ENCODE data around the gene NAPA. TPM values are rescaled to one million over a fixed set of nuclear protein-coding genes. Genes with fewer than 3 reads are reported as not detected.

NAPA gene
- total RNA-seq (2021): 78.3 and 80.4 TPM in 2 replicates
- Bru-seq, nascent RNA: percentile 64 among the genes with signal in this experiment
- BruChase-seq, experiment 1, labeled RNA remaining after a 2-hour chase: percentile 69 among the genes with signal in this experiment
- BruChase-seq, experiment 2, labeled RNA remaining after a 6-hour chase: percentile 78 among the genes with signal in this experiment
- long read RNA-seq, transcript NAPA-201 (11 exons, 1,839 nt): major isoform, 174 of 200 reads
- long read RNA-seq, partial matches to known transcripts: 3 of 200 reads
- long read RNA-seq, other reads (novel, unspliced or antisense): 20 of 200 reads

DNA sequence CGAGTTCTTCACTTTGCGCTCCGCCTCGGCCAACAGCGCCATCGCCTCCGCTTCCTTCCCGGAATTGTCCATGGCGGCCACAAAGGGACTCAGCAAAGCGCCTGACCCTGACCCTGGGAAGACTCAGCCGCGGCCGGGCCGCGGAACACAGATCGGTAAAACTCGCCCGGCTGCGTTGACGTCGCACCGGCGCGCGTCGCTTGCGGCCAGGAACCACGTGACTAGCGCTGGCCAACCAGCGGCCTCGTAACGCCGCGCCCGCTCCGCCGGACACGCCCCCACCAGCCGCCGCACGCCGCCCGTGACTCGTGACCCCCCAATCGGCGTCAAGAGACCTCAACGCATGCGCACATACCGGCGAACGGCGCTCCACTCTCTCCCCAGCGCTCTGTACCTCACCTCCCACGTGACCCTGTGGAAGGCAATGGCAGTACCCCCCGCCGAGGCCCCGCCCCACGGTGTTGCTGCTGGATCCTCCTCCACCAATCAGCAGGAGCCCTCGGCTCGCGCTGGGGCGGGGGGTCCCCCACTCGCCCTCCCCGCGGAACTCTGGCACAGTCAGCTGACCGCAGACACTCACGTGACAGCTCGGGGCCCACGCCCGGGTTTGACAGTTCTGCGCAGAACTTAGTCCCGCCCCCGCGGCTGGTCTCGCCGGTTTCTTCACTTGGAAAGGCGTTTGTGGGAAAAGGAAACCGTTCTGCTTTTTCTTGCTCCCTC lies at the start of gene NAPA:
Gene NAPA, minus strand, starts transcription at position 195 of the 720 bp plus-strand sequence. Its CDS starts 123 bp downstream, at position 72.
- H4K20me1 ChIP-seq (ENCODE audit: insufficient read depth): no peaks in the 10 kb centered on the region; the same call in 1 of the 2 replicates
- CTCF ChIA-PET: interaction anchor here (0.5 to 1.5 kb wide), 6 partner anchors 8 to 1169 kb away, joined by 3 to 11 read pairs (median 5); no protein-coding TSS in a partner anchor
- DNase-seq: peak; percentile 99 to 100
- peaks cover 14% of the 10 kb centered on the region for H3K4me1 ChIP-seq (replicated peaks; ENCODE audit: insufficient read depth)
- no peaks in the 10 kb centered on the region for H3K27me3 ChIP-seq (ENCODE audit: insufficient read depth, low read depth)
- H3K9me3 ChIP-seq (ENCODE audit: insufficient read depth, low read depth): no peaks in the 10 kb centered on the region
- no TSS peak for BruUV-seq (replicated peaks)
- peak within 1 kb of the TSS; percentile 55 for H3K27ac ChIP-seq
- H3K4me2 ChIP-seq: peak within 1 kb of the TSS; percentile 99
- peaks cover 47% of the 10 kb centered on the region for H3K79me2 ChIP-seq (ENCODE audit: low read depth)
- H3K4me3 ChIP-seq: peak within 1 kb of the TSS; percentile 94
- TF ChIP-seq EZH2 (IDR thresholded peaks at IDR 0.05; ENCODE audit: low read depth): no peak
- TF ChIP-seq, protein P1, sequence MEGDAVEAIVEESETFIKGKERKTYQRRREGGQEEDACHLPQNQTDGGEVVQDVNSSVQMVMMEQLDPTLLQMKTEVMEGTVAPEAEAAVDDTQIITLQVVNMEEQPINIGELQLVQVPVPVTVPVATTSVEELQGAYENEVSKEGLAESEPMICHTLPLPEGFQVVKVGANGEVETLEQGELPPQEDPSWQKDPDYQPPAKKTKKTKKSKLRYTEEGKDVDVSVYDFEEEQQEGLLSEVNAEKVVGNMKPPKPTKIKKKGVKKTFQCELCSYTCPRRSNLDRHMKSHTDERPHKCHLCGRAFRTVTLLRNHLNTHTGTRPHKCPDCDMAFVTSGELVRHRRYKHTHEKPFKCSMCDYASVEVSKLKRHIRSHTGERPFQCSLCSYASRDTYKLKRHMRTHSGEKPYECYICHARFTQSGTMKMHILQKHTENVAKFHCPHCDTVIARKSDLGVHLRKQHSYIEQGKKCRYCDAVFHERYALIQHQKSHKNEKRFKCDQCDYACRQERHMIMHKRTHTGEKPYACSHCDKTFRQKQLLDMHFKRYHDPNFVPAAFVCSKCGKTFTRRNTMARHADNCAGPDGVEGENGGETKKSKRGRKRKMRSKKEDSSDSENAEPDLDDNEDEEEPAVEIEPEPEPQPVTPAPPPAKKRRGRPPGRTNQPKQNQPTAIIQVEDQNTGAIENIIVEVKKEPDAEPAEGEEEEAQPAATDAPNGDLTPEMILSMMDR (conservative IDR thresholded peaks at IDR 0.05): no peak
- H3K36me3 ChIP-seq (ENCODE audit: low read depth): no peaks in the 10 kb centered on the region
- POLR2A ChIA-PET (ENCODE audit: unreplicated experiment): interaction anchor here (0.6 to 1.6 kb wide), 2 partner anchors 85 to 93 kb away, joined by 3 to 4 read pairs; no protein-coding TSS in a partner anchor
- H2AFZ ChIP-seq: peak within 1 kb of the TSS; percentile 94
- intact Hi-C loops (cut with micrococcal nuclease; ENCODE audit: unreplicated experiment): loop anchor here (1.0 to 10.0 kb wide), 7 partner anchors 31 to 360 kb away; partner anchors contain the start of gene KPTN
- H3F3A ChIP-seq (ENCODE audit: insufficient read depth, low read depth): no peaks in the 10 kb centered on the region
- H3K9me2 ChIP-seq (ENCODE audit: insufficient read depth): no peaks in the 10 kb centered on the region

DNA sequence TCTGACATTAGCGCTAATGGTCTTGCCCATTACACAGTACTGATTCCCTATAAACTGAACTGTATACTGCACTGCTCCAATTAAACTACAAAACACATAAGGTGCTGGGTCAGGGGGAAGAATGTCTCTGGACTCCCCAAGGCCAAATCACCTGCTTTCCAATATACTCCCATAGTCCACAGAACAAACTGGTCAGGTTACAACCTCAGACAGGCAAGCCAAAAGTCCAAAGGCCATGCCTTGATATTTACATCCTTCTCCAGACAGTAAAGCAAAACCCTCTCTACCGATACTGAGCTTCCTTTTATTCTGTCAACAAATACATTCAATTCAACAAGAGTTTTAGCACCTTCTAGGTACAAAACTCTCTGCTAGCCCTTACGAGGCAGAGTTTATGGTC lies 49.2 kb upstream of the NAPA start:
- Histone ChIP-seq H3K4me2 (no peak overlapping the region), H4K20me1 (ENCODE audit: insufficient read depth) (no peaks in the 10 kb centered on the region), H3K79me2 (ENCODE audit: low read depth) (no peaks in the 10 kb centered on the region), H2AFZ (no peak overlapping the region), H3K27ac (no peak overlapping the region), H3K27me3 (ENCODE audit: insufficient read depth, low read depth) (no peaks in the 10 kb centered on the region), H3F3A (ENCODE audit: insufficient read depth, low read depth) (peaks cover 19% of the 10 kb centered on the region), H3K9me3 (ENCODE audit: insufficient read depth, low read depth) (no peaks in the 10 kb centered on the region), H3K9me2 (ENCODE audit: insufficient read depth) (no peaks in the 10 kb centered on the region), H3K4me3 (no peak overlapping the region), H3K4me1 (replicated peaks; ENCODE audit: insufficient read depth) (peaks cover 38% of the 10 kb centered on the region), H3K36me3 (ENCODE audit: low read depth) (no peaks in the 10 kb centered on the region)
- intact Hi-C loops (cut with micrococcal nuclease; ENCODE audit: unreplicated experiment): no loop called here
- POLR2A ChIA-PET (ENCODE audit: unreplicated experiment): no interaction called here
- CTCF ChIA-PET: no interaction called here
- no TSS peak for BruUV-seq (replicated peaks)
- DNase-seq: no peak
- TF ChIP-seq, protein P1 (conservative IDR thresholded peaks at IDR 0.05): no peak
- TF ChIP-seq EZH2 (IDR thresholded peaks at IDR 0.05; ENCODE audit: low read depth): no peak

DNA sequence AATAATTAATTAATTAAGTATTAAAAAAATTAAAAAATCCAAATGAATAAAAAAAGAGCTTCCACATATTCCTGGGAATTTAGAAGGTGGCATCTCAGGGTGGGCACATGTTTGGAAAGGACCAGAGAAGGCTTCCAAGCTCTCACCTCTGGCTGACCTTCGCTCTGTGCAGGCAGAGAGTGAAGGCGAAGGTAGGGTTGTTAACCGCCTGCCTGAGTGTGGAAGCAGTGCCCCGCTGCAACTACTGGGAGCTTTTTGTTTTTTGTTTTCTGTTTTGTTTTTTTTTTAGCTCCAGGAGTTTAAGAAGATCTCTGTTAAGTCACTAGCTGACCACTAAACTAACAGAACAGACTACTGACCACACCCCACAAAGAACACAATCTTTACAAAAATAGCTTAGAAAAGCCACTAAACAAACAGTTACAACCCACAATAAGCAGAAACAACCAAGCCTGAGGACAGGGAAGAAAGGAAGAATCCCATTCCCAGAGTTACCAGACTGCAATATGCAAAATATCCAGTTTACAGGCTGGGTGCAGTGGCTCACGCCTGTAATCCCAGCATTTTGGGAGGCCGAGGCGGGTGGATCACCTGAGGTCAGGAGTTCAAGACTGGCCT lies 46.7 kb upstream of the NAPA start:
- Histone ChIP-seq H2AFZ (no peak overlapping the region), H3K27ac (no peak overlapping the region), H3K4me3 (no peak overlapping the region), H3K9me2 (ENCODE audit: insufficient read depth) (no peaks in the 10 kb centered on the region), H3F3A (ENCODE audit: insufficient read depth, low read depth) (peaks cover 19% of the 10 kb centered on the region), H3K4me2 (peak overlapping the region; percentile 49), H3K27me3 (ENCODE audit: insufficient read depth, low read depth) (no peaks in the 10 kb centered on the region), H3K36me3 (ENCODE audit: low read depth) (no peaks in the 10 kb centered on the region), H3K4me1 (replicated peaks; ENCODE audit: insufficient read depth) (peaks cover 21% of the 10 kb centered on the region), H4K20me1 (ENCODE audit: insufficient read depth) (no peaks in the 10 kb centered on the region), H3K79me2 (ENCODE audit: low read depth) (no peaks in the 10 kb centered on the region), H3K9me3 (ENCODE audit: insufficient read depth, low read depth) (no peaks in the 10 kb centered on the region)
- CTCF ChIA-PET: interaction anchor here (0.7 kb wide), 2 partner anchors 232 to 336 kb away, joined by 3 to 4 read pairs; no protein-coding TSS in a partner anchor
- peak in 1 of 2 experiments; percentile 80 for DNase-seq
- TF ChIP-seq, protein P1 (conservative IDR thresholded peaks at IDR 0.05): no peak
- no peak for TF ChIP-seq EZH2 (IDR thresholded peaks at IDR 0.05; ENCODE audit: low read depth)
- no TSS peak for BruUV-seq (replicated peaks)
- intact Hi-C loops (cut with micrococcal nuclease; ENCODE audit: unreplicated experiment): no loop called here
- POLR2A ChIA-PET (ENCODE audit: unreplicated experiment): interaction anchor here (0.6 to 0.7 kb wide), 5 partner anchors 38 to 218 kb away, joined by 3 to 6 read pairs (median 3); no protein-coding TSS in a partner anchor

Data from PC-9 (cell line).